HG03039 (cell line): Measurements from ENCODE around the gene ABI3BP.

Source experiments
- ATAC-seq: cut with Tn5 transposase; IDR thresholded peaks from one replicate; pipeline ENCODE4 v1.9.1; 2021; ENCODE audit warnings: mild to moderate bottlenecking, moderate library complexity; ENCODE audit not compliant: unreplicated experiment

Gene ABI3BP

GRCh38 chr3:100740207-100740606, 253.0 kb downstream of the ABI3BP start:
- no peak for ATAC-seq

GRCh38 chr3:100737334-100737733, 255.9 kb downstream of the ABI3BP start:
- ATAC-seq = no peak

- no peak for ATAC-seq
Observed at GRCh38 chr3:100732435-100732834, 260.8 kb downstream of the ABI3BP start.

GRCh38 chr3:100730524-100730923, 262.7 kb downstream of the ABI3BP start:
- no peak for ATAC-seq

GRCh38 chr3:100726706-100727105, 266.5 kb downstream of the ABI3BP start:
- no peak for ATAC-seq

GRCh38 chr3:100725935-100726513, 267.2 kb downstream of the ABI3BP start:
- no peak for ATAC-seq

GRCh38 chr3:100720426-100720825, 272.8 kb downstream of the ABI3BP start:
- ATAC-seq = no peak

GRCh38 chr3:100719136-100719535, 274.1 kb downstream of the ABI3BP start:
- ATAC-seq = no peak

GRCh38 chr3:100717637-100718487, 275.4 kb downstream of the ABI3BP start:
- no peak for ATAC-seq

- no peak for ATAC-seq
Observed at GRCh38 chr3:100717063-100717462, 276.2 kb downstream of the ABI3BP start.

- ATAC-seq = no peak
Observed at GRCh38 chr3:100715176-100715575, 278.0 kb downstream of the ABI3BP start.

GRCh38 chr3:100710261-100710968, 282.8 kb downstream of the ABI3BP start:
- peak; percentile 41 for ATAC-seq

GRCh38 chr3:100709842-100710260, 283.4 kb downstream of the ABI3BP start:
- ATAC-seq = no peak

GRCh38 chr3:100708989-100709841, 284.0 kb downstream of the ABI3BP start, which contains the start of gene TFG:
TFG (plus strand) TSS chr3:100709494; CDS start chr3:100713686, 4,192 bp downstream.
- ATAC-seq = peak; percentile 93

GRCh38 chr3:100708644-100708988, 284.6 kb downstream of the ABI3BP start:
- no peak for ATAC-seq

GRCh38 chr3:100706365-100706764, 286.9 kb downstream of the ABI3BP start:
- no peak for ATAC-seq

GRCh38 chr3:100703865-100704264, 289.4 kb downstream of the ABI3BP start:
- ATAC-seq = no peak

GRCh38 chr3:100702980-100703345, 290.3 kb downstream of the ABI3BP start:
- ATAC-seq = no peak

- no peak for ATAC-seq
Observed at GRCh38 chr3:100702082-100702979, 290.9 kb downstream of the ABI3BP start.

- ATAC-seq = no peak
Observed at GRCh38 chr3:100700708-100701107, 292.5 kb downstream of the ABI3BP start.
